ENCODE data around the gene COL6A1. TPM values are rescaled to one million over a fixed set of nuclear protein-coding genes. Genes with fewer than 3 reads are reported as not detected.

COL6A1 gene
- polyA plus RNA-seq, 2 of the 4 experiments (the other 2 are of a cell fraction) = 3.9 to 18.3 TPM

DNA sequence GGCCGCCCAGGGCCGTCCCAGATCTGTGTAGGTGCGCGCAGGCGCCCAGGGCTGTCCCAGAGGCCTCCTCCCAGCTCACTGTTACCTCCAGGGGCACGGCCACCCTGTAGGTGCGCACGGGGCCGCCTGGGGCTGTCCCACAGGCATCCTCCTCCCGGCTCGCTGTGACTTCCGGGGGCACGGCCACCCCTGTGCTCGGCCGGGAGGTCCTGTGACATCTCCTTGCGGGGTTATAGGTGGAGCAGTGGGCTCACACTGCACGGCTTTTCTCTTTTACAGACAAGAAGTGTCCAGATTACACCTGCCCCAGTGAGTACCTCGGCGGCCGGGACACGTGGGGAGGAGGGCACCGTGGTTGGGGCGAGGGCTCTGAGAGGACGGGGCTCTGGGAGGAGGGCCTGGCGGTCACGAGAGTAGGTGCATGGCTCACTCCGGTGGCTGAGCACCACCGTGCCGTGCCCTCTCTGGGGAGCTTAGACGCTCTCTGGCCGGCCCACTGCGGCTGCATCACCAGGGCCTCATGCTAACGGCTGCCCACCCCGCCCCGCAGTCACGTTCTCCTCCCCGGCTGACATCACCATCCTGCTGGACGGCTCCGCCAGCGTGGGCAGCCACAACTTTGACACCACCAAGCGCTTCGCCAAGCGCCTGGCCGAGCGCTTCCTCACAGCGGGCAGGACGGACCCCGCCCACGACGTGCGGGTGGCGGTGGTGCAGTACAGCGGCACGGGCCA, 21.4 kb downstream of the COL6A1 start:
- Histone ChIP-seq H3K4me1 (no peaks in the 10 kb centered on the region), H3K4me3 (no peak overlapping the region), H3K9me3 (no peaks in the 10 kb centered on the region), H3K27ac (no peak overlapping the region), H3K4me2 (no peak overlapping the region)
- ChIA-PET POLR2A (no interaction called here), CTCF (no interaction called here)
- 91% methylated on average over 8 of the region's 54 CpGs for WGBS (ENCODE audit: missing lambda C conversion rate)
- no peak for ATAC-seq
- no peak for DNase-seq (ENCODE audit: low read depth in 1 of 2, low spot score in 1 of 2)
- no peak for FAIRE-seq
- TF ChIP-seq FOSL2 (IDR thresholded peaks at IDR 0.05) (no peak), FOSL2 (CRISPR knock-in tag; IDR thresholded peaks at IDR 0.05) (no peak), CHD4 (IDR thresholded peaks at IDR 0.05; ENCODE audit: borderline replicate concordance) (no peak), NR3C1 (IDR thresholded peaks at IDR 0.05) (no peak), NFE2L2 (conservative IDR thresholded peaks at IDR 0.05; ENCODE audit: low read length) (no peak), POLR2A (IDR thresholded peaks at IDR 0.05; ENCODE audit: low read length) (no peak), MAX (IDR thresholded peaks at IDR 0.05) (no peak), PHF8 (IDR thresholded peaks at IDR 0.05; ENCODE audit: borderline replicate concordance, low read depth) (no peak), HEYL (CRISPR knock-in tag; IDR thresholded peaks at IDR 0.05) (no peak), FOXS1 (CRISPR knock-in tag; IDR thresholded peaks at IDR 0.05) (no peak), E2F6 (IDR thresholded peaks at IDR 0.05; ENCODE audit: borderline replicate concordance, low read depth) (no peak), CHD2 (IDR thresholded peaks at IDR 0.05; ENCODE audit: low read length, partially characterized antibody) (no peak), MAZ (IDR thresholded peaks at IDR 0.05; ENCODE audit: borderline replicate concordance, low read depth, low read length) (no peak), RCOR1 (IDR thresholded peaks at IDR 0.05; ENCODE audit: low read depth, low read length) (no peak), ESRRA (IDR thresholded peaks at IDR 0.05; ENCODE audit: borderline replicate concordance, low read length) (no peak), FOSB (CRISPR knock-in tag; IDR thresholded peaks at IDR 0.05) (no peak), KDM1A (IDR thresholded peaks at IDR 0.05; ENCODE audit: low read depth) (no peak), ZC3H11A (IDR thresholded peaks at IDR 0.05) (no peak)
- TF ChIP-seq, protein P1, sequence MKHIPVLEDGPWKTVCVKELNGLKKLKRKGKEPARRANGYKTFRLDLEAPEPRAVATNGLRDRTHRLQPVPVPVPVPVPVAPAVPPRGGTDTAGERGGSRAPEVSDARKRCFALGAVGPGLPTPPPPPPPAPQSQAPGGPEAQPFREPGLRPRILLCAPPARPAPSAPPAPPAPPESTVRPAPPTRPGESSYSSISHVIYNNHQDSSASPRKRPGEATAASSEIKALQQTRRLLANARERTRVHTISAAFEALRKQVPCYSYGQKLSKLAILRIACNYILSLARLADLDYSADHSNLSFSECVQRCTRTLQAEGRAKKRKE (CRISPR knock-in tag; IDR thresholded peaks at IDR 0.05; ENCODE audit: low read depth) = no peak
- TF ChIP-seq, protein P2, sequence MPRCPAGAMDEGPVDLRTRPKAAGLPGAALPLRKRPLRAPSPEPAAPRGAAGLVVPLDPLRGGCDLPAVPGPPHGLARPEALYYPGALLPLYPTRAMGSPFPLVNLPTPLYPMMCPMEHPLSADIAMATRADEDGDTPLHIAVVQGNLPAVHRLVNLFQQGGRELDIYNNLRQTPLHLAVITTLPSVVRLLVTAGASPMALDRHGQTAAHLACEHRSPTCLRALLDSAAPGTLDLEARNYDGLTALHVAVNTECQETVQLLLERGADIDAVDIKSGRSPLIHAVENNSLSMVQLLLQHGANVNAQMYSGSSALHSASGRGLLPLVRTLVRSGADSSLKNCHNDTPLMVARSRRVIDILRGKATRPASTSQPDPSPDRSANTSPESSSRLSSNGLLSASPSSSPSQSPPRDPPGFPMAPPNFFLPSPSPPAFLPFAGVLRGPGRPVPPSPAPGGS (IDR thresholded peaks at IDR 0.05) = no peak
- TF ChIP-seq, protein P3, sequence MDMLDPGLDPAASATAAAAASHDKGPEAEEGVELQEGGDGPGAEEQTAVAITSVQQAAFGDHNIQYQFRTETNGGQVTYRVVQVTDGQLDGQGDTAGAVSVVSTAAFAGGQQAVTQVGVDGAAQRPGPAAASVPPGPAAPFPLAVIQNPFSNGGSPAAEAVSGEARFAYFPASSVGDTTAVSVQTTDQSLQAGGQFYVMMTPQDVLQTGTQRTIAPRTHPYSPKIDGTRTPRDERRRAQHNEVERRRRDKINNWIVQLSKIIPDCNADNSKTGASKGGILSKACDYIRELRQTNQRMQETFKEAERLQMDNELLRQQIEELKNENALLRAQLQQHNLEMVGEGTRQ (IDR thresholded peaks at IDR 0.05) = no peak

DNA sequence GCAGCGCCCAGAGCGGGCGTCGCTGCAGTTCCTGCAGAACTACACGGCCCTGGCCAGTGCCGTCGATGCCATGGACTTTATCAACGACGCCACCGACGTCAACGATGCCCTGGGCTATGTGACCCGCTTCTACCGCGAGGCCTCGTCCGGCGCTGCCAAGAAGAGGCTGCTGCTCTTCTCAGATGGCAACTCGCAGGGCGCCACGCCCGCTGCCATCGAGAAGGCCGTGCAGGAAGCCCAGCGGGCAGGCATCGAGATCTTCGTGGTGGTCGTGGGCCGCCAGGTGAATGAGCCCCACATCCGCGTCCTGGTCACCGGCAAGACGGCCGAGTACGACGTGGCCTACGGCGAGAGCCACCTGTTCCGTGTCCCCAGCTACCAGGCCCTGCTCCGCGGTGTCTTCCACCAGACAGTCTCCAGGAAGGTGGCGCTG, 22.0 kb downstream of the COL6A1 start:
- ChIA-PET POLR2A (interaction anchor here (0.6 kb wide), 1 partner anchor 632 kb away, joined by 3 read pairs; no protein-coding TSS in a partner anchor), CTCF (interaction anchor here (1.2 kb wide), 1 partner anchor 10 kb away, joined by 3 read pairs; no protein-coding TSS in a partner anchor)
- no peak for FAIRE-seq
- WGBS (ENCODE audit: missing lambda C conversion rate) = 91% methylated on average over 18 of the region's 42 CpGs
- ATAC-seq = no peak
- DNase-seq (ENCODE audit: low read depth in 1 of 2, low spot score in 1 of 2) = no peak
- no peak overlapping the region for H3K27ac ChIP-seq
- H3K9me3 ChIP-seq = no peaks in the 10 kb centered on the region; the same call in 2 of the 3 replicates
- no peaks in the 10 kb centered on the region for H3K4me1 ChIP-seq
- TF ChIP-seq POLR2A (IDR thresholded peaks at IDR 0.05; ENCODE audit: low read length) (no peak), NPAS2 (CRISPR knock-in tag; IDR thresholded peaks at IDR 0.05; ENCODE audit: borderline replicate concordance) (no peak), TP53 (CRISPR knock-in tag; IDR thresholded peaks at IDR 0.05) (no peak), CBX8 (IDR thresholded peaks at IDR 0.05) (no peak), ZFP36 (IDR thresholded peaks at IDR 0.05; ENCODE audit: borderline replicate concordance, partially characterized antibody) (no peak), MAX (IDR thresholded peaks at IDR 0.05) (no peak), NR3C1 (IDR thresholded peaks at IDR 0.05) (no peak), RNF2 (IDR thresholded peaks at IDR 0.05; ENCODE audit: borderline replicate concordance, low read depth) (no peak), ZSCAN20 (CRISPR knock-in tag; IDR thresholded peaks at IDR 0.05) (no peak), E2F6 (IDR thresholded peaks at IDR 0.05; ENCODE audit: borderline replicate concordance, low read depth) (no peak), NFE2L2 (conservative IDR thresholded peaks at IDR 0.05; ENCODE audit: low read length) (no peak), HOXA7 (CRISPR knock-in tag; IDR thresholded peaks at IDR 0.05) (no peak)
- TF ChIP-seq, protein P3 (IDR thresholded peaks at IDR 0.05) = no peak
- TF ChIP-seq, protein P2 (IDR thresholded peaks at IDR 0.05) = no peak
- TF ChIP-seq, protein P1 (CRISPR knock-in tag; IDR thresholded peaks at IDR 0.05; ENCODE audit: low read depth) = no peak
- H3K4me2 ChIP-seq = no peak overlapping the region
- no peak overlapping the region for H3K4me3 ChIP-seq

All from A549 (cell line).